HEK293 (cell line): ENCODE data around the gene CTNNB1.

Experiments
- CTCF ChIA-PET: fragments of 350-600 bp; formaldehyde crosslinking; extraction: SDS; loops from one replicate; lab custom pipeline; 2021; ENCODE audit warnings: antibody characterized with exemption; lab: Yijun Ruan, JAX
- POLR2A ChIA-PET: fragments of 300-600 bp; formaldehyde crosslinking; extraction: SDS; loops from one replicate; lab custom pipeline; 2020; ENCODE audit warnings: antibody characterized with exemption, inconsistent platforms; lab: Yijun Ruan, JAX
- H3K27ac ChIP-seq: fragments of 200-500 bp; sonication (Bioruptor generic); 2 replicates; pipeline ENCODE4 v1.5.1; 2014; ENCODE audit warnings: low read depth, low read length, control low read depth, inconsistent platforms; ENCODE audit errors: extremely low read depth
- H3K36me3 ChIP-seq, 2 experiments: fragments of 200-500 bp in 1 of 2; sonication (Bioruptor generic) in 1 of 2; 1 replicate in 1 of 2; 2 replicates in 1 of 2; pipeline ENCODE4 v1.5.1; 2014 to 2017; ENCODE audit warnings: inconsistent platforms in 2 of 2, low read length in 2 of 2; ENCODE audit not compliant: control insufficient read depth in 2 of 2, insufficient read depth in 1 of 2
- H3K4me1 ChIP-seq: fragments of 200-500 bp; sonication (Bioruptor generic); 2 replicates; pipeline ENCODE4 v1.5.1; 2014; ENCODE audit warnings: mild to moderate bottlenecking, low read length, inconsistent platforms; ENCODE audit not compliant: control insufficient read depth, insufficient read depth
- H3K4me3 ChIP-seq: 2 replicates; pipeline ENCODE4 v1.5.1; 2011; ENCODE audit warnings: low read depth, mild to moderate bottlenecking, control low read depth, low read length, moderate library complexity
- H3K9me3 ChIP-seq: fragments of 200-500 bp; sonication (Bioruptor generic); 2 replicates; pipeline ENCODE4 v1.5.1; 2014; ENCODE audit warnings: low read depth, low read length, inconsistent platforms; ENCODE audit not compliant: control insufficient read depth, insufficient read depth
- GLIS2 ChIP-seq: fragments of 450-650 bp; formaldehyde crosslinking; IDR thresholded peaks from 2 replicates; pipeline ENCODE4 v1.5.1; 2016; ENCODE audit warnings: missing biosample characterization, missing genetic modification characterization
- HOXA7 ChIP-seq: sonication (generic); formaldehyde crosslinking; IDR thresholded peaks from 2 replicates; pipeline ENCODE4 v1.8.1; 2022; ENCODE audit warnings: missing genetic modification reagents, borderline replicate concordance
- HOXD13 ChIP-seq: sonication (generic); formaldehyde crosslinking; IDR thresholded peaks from 2 replicates; pipeline ENCODE4 v1.8.0; 2022; ENCODE audit warnings: missing genetic modification reagents, borderline replicate concordance
- IKZF3 ChIP-seq: fragments of 450-650 bp; IDR thresholded peaks from 2 replicates; pipeline ENCODE4 v1.5.0; 2018; ENCODE audit warnings: missing biosample characterization, mild to moderate bottlenecking, missing genetic modification characterization, moderate library complexity
- KLF16 ChIP-seq: fragments of 450-650 bp; formaldehyde crosslinking; IDR thresholded peaks from 2 replicates; pipeline ENCODE4 v1.5.1; 2017; ENCODE audit warnings: missing biosample characterization, missing genetic modification characterization
- PRDM1 ChIP-seq: fragments of 450-650 bp; formaldehyde crosslinking; IDR thresholded peaks from 2 replicates; pipeline ENCODE4; 2016; ENCODE audit warnings: missing biosample characterization, missing genetic modification characterization
- SCRT2 ChIP-seq: fragments of 450-650 bp; formaldehyde crosslinking; IDR thresholded peaks from 2 replicates; pipeline ENCODE4 v1.5.1; 2016; ENCODE audit warnings: missing biosample characterization, missing genetic modification characterization
- WT1 ChIP-seq: fragments of 450-650 bp; formaldehyde crosslinking; IDR thresholded peaks from 2 replicates; pipeline ENCODE4 v1.5.1; 2016; ENCODE audit warnings: missing biosample characterization, missing genetic modification characterization
- ZBTB17 ChIP-seq: fragments of 450-650 bp; formaldehyde crosslinking; IDR thresholded peaks from 2 replicates; pipeline ENCODE4 v1.5.1; 2016; ENCODE audit warnings: missing biosample characterization, missing genetic modification characterization
- ZFHX2 ChIP-seq: fragments of 450-650 bp; formaldehyde crosslinking; conservative IDR thresholded peaks from 2 replicates; pipeline ENCODE4 v1.5.1; 2016; ENCODE audit warnings: missing biosample characterization, missing genetic modification characterization
- ZNF37A ChIP-seq: fragments of 450-650 bp; IDR thresholded peaks from 2 replicates; pipeline ENCODE4 v1.5.1; 2018; ENCODE audit warnings: missing biosample characterization, missing genetic modification characterization
- ZNF391 ChIP-seq: fragments of 450-650 bp; formaldehyde crosslinking; IDR thresholded peaks from 2 replicates; pipeline ENCODE4 v1.5.1; 2016; ENCODE audit warnings: low read depth, missing biosample characterization, missing genetic modification characterization, borderline replicate concordance
- ZNF610 ChIP-seq: fragments of 450-650 bp; formaldehyde crosslinking; IDR thresholded peaks from 2 replicates; pipeline ENCODE4 v1.5.1; 2016; ENCODE audit warnings: missing biosample characterization, missing genetic modification characterization, borderline replicate concordance
- ZNF664 ChIP-seq: fragments of 450-650 bp; formaldehyde crosslinking; IDR thresholded peaks from 2 replicates; pipeline ENCODE4 v1.5.1; 2016; ENCODE audit warnings: missing biosample characterization, missing genetic modification characterization
- ZNF830 ChIP-seq: fragments of 450-650 bp; IDR thresholded peaks from 2 replicates; pipeline ENCODE4 v1.5.0; 2018; ENCODE audit warnings: missing biosample characterization, missing genetic modification characterization, low read depth, mild to moderate bottlenecking, moderate library complexity
- ZSCAN30 ChIP-seq: fragments of 450-650 bp; IDR thresholded peaks from 2 replicates; pipeline ENCODE4 v1.5.1; 2018; ENCODE audit warnings: missing biosample characterization, mild to moderate bottlenecking, missing genetic modification characterization, moderate library complexity
- TF ChIP-seq, protein P1 (sequence below): fragments of 450-650 bp; formaldehyde crosslinking; IDR thresholded peaks from 2 replicates; pipeline ENCODE4 v1.5.1; 2016; ENCODE audit warnings: missing biosample characterization, missing genetic modification characterization
- TF ChIP-seq, protein P2 (sequence below): fragments of 450-650 bp; formaldehyde crosslinking; IDR thresholded peaks from 2 replicates; pipeline ENCODE4 v1.5.1; 2016; ENCODE audit warnings: missing biosample characterization, missing genetic modification characterization
- TF ChIP-seq, protein P3 (sequence below): fragments of 450-650 bp; formaldehyde crosslinking; IDR thresholded peaks from 2 replicates; pipeline ENCODE4 v1.5.0; 2017; ENCODE audit warnings: missing biosample characterization, missing genetic modification characterization, borderline replicate concordance
- TF ChIP-seq, protein P4 (sequence below): IDR thresholded peaks from 2 replicates; pipeline ENCODE4 v1.6.1; 2011; ENCODE audit warnings: mild to moderate bottlenecking, low read depth, low read length, borderline replicate concordance

The CTNNB1 gene

DNA sequence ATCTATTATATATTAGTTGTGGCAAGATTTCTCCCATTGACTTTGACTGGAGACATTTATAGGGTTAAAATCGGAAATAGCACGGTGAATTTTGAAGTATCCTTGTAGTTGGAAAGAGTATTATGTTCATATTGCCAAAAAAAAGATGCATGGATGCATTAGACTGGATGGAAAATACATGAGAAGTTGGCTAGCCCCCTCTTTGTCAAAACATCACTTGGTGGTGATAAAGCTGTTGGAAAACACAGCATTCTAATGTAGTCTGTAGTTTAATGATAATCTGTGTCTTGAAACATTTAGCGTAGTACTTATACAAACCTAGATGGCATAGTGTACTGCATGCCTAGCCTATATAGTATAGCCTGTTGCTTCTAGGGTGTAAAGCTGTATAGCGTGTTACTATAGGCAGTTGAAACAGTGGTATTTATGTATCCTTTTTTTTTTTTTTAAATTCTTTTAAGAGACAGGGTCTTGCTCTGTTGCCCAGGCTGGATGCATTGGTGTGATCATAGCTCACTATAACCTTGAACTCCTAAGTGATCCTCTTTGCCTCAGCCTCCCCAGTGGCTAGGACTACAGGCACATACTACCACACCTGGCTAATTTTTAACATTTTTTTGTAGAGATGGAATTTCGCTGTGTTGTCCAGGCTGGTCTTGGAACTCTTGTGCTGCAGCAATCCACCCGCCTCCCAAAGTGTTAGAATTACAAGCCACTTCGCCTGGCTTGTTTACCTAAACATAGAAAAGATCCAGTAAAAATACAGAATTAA lies 21.8 kb downstream of the CTNNB1 start:
- POLR2A ChIA-PET: no interaction called here
- H3K27ac ChIP-seq: no peak overlapping the region
- H3K4me3 ChIP-seq: no peak overlapping the region
- CTCF ChIA-PET: no interaction called here
- H3K4me1 ChIP-seq: peaks cover under 1% of the 10 kb centered on the region
- peaks cover 4 to 25% of the 10 kb centered on the region in 2 experiments; a peak in 2 of 3 replicates for H3K36me3 ChIP-seq
- TF ChIP-seq HOXD13 (CRISPR knock-in tag) (no peak), SCRT2 (tag by site-specific recombination) (peak; percentile 34; the same call in 1 of the 2 replicates)
- no peaks in the 10 kb centered on the region for H3K9me3 ChIP-seq

GRCh38 chr3:41222012-41222411 lies 22.7 kb downstream of the CTNNB1 start:
- Histone ChIP-seq H3K4me3 (no peak overlapping the region), H3K36me3 (peaks cover 4 to 34% of the 10 kb centered on the region in 2 experiments; a peak in 2 of 3 replicates), H3K27ac (no peak overlapping the region), H3K9me3 (no peaks in the 10 kb centered on the region), H3K4me1 (no peaks in the 10 kb centered on the region; the same call in 1 of the 2 replicates)
- ChIA-PET CTCF (no interaction called here), POLR2A (no interaction called here)
- no peak for TF ChIP-seq ZFHX2 (tag by site-specific recombination)
- TF ChIP-seq IKZF3 (tag by site-specific recombination): no peak
- TF ChIP-seq HOXA7 (CRISPR knock-in tag): no peak
- TF ChIP-seq KLF16 (tag by site-specific recombination): no peak
- TF ChIP-seq, protein P1, sequence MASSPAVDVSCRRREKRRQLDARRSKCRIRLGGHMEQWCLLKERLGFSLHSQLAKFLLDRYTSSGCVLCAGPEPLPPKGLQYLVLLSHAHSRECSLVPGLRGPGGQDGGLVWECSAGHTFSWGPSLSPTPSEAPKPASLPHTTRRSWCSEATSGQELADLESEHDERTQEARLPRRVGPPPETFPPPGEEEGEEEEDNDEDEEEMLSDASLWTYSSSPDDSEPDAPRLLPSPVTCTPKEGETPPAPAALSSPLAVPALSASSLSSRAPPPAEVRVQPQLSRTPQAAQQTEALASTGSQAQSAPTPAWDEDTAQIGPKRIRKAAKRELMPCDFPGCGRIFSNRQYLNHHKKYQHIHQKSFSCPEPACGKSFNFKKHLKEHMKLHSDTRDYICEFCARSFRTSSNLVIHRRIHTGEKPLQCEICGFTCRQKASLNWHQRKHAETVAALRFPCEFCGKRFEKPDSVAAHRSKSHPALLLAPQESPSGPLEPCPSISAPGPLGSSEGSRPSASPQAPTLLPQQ (tag by site-specific recombination): no peak
- TF ChIP-seq, protein P2, sequence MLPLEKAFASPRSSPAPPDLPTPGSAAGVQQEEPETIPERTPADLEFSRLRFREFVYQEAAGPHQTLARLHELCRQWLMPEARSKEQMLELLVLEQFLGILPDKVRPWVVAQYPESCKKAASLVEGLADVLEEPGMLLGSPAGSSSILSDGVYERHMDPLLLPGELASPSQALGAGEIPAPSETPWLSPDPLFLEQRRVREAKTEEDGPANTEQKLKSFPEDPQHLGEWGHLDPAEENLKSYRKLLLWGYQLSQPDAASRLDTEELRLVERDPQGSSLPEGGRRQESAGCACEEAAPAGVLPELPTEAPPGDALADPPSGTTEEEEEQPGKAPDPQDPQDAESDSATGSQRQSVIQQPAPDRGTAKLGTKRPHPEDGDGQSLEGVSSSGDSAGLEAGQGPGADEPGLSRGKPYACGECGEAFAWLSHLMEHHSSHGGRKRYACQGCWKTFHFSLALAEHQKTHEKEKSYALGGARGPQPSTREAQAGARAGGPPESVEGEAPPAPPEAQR (tag by site-specific recombination): no peak
- no peak for TF ChIP-seq ZBTB17 (tag by site-specific recombination)
- no peak for TF ChIP-seq ZNF37A
- TF ChIP-seq WT1 (tag by site-specific recombination): no peak
- no peak for TF ChIP-seq ZSCAN30 (tag by site-specific recombination)
- TF ChIP-seq PRDM1 (tag by site-specific recombination): no peak
- no peak for TF ChIP-seq ZNF610
- no peak for TF ChIP-seq ZNF391 (tag by site-specific recombination)
- no peak for TF ChIP-seq ZNF664
- TF ChIP-seq GLIS2 (tag by site-specific recombination): no peak
- TF ChIP-seq, protein P3, sequence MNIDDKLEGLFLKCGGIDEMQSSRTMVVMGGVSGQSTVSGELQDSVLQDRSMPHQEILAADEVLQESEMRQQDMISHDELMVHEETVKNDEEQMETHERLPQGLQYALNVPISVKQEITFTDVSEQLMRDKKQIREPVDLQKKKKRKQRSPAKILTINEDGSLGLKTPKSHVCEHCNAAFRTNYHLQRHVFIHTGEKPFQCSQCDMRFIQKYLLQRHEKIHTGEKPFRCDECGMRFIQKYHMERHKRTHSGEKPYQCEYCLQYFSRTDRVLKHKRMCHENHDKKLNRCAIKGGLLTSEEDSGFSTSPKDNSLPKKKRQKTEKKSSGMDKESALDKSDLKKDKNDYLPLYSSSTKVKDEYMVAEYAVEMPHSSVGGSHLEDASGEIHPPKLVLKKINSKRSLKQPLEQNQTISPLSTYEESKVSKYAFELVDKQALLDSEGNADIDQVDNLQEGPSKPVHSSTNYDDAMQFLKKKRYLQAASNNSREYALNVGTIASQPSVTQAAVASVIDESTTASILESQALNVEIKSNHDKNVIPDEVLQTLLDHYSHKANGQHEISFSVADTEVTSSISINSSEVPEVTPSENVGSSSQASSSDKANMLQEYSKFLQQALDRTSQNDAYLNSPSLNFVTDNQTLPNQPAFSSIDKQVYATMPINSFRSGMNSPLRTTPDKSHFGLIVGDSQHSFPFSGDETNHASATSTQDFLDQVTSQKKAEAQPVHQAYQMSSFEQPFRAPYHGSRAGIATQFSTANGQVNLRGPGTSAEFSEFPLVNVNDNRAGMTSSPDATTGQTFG (tag by site-specific recombination): no peak
- no peak for TF ChIP-seq ZNF830 (tag by site-specific recombination)
- TF ChIP-seq, protein P4, sequence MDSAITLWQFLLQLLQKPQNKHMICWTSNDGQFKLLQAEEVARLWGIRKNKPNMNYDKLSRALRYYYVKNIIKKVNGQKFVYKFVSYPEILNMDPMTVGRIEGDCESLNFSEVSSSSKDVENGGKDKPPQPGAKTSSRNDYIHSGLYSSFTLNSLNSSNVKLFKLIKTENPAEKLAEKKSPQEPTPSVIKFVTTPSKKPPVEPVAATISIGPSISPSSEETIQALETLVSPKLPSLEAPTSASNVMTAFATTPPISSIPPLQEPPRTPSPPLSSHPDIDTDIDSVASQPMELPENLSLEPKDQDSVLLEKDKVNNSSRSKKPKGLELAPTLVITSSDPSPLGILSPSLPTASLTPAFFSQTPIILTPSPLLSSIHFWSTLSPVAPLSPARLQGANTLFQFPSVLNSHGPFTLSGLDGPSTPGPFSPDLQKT: no peak
